Gastroesophageal sphincter (tissue), 3 donors: Measurements from ENCODE around the gene ATP9B.

Experiments used
- POLR2A ChIP-seq, 2 donors: fragments of 450-650 bp; IDR thresholded peaks; one replicate each; pipeline ENCODE4 v1.6.1; 2017; ENCODE audit warnings: antibody characterized with exemption in 2 of 2, mild to moderate bottlenecking in 2 of 2, moderate library complexity in 1 of 2
- TF ChIP-seq, protein P1 (sequence below), 4 experiments: fragments of 200-600 bp in 2 of 4; fragments of 450-650 bp in 2 of 4; sonication (generic) in 1 of 4; IDR thresholded peaks; one replicate each; pipeline ENCODE4 v1.5.1; 2017 to 2019; ENCODE audit warnings: antibody characterized with exemption in 4 of 4, mild to moderate bottlenecking in 2 of 4, moderate library complexity in 2 of 4

- TF ChIP-seq, protein P1, sequence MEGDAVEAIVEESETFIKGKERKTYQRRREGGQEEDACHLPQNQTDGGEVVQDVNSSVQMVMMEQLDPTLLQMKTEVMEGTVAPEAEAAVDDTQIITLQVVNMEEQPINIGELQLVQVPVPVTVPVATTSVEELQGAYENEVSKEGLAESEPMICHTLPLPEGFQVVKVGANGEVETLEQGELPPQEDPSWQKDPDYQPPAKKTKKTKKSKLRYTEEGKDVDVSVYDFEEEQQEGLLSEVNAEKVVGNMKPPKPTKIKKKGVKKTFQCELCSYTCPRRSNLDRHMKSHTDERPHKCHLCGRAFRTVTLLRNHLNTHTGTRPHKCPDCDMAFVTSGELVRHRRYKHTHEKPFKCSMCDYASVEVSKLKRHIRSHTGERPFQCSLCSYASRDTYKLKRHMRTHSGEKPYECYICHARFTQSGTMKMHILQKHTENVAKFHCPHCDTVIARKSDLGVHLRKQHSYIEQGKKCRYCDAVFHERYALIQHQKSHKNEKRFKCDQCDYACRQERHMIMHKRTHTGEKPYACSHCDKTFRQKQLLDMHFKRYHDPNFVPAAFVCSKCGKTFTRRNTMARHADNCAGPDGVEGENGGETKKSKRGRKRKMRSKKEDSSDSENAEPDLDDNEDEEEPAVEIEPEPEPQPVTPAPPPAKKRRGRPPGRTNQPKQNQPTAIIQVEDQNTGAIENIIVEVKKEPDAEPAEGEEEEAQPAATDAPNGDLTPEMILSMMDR (IDR thresholded peaks at IDR 0.05), result no peak
- no peak for TF ChIP-seq POLR2A (IDR thresholded peaks at IDR 0.05)
These were observed 340.1 kb downstream of the ATP9B start for GRCh38 chr18:79409313-79409712.
